ENCODE results near the gene SCAMP4.

SCAMP4 gene

DNA sequence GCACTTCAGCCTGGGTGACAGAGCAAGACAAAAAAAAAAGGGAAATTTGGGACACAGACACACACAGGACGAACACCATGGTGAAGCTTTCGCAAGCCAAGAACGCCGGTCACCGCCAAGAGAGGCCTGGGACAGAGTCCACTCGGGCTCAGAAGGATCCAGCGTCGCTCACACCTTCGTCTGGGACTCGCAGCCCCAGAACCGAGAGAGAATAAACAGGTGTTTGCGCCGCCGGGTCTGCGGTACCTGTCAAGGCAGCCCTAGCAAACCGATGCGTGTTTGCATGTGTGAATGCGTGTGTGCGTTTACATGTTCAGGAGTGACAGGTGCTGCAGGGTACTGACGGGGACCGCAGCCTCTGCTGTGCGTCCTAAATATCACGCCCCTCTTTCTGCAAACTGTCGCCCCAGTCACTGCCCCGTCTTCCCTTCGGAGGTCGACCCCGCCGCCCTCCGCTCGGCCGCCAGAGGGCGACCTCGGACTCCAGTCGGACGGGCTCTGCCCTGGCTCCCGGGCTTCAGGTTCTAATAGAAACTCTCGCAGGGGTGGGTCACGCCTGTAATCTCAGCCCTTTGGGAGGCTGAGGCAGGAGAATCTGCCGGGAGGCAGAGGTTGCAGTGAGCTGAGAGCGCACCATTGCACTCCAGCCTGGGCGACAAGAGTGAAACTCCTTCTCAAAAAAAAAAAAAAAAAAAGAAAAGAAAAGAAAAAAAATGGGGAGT lies 24.0 kb downstream of the SCAMP4 start (continued):
- TF ChIP-seq ZNF585B (tag by site-specific recombination; IDR thresholded peaks at IDR 0.05), result no peak
- TF ChIP-seq SCRT1 (tag by site-specific recombination; IDR thresholded peaks at IDR 0.05; ENCODE audit: borderline replicate concordance), result 0 out of 2 replicates have a peak, but pooled peaks have one; percentile 26
- no peak for TF ChIP-seq ZNF645 (tag by site-specific recombination; IDR thresholded peaks at IDR 0.05)
- peak; percentile 61; the same call in 1 of the 2 replicates for TF ChIP-seq ZNF561 (tag by site-specific recombination; IDR thresholded peaks at IDR 0.05; ENCODE audit: borderline replicate concordance)
- no peak for TF ChIP-seq ZNF610 (tag by site-specific recombination; IDR thresholded peaks at IDR 0.05; ENCODE audit: borderline replicate concordance)
- no peak for TF ChIP-seq ZFP37 (tag by site-specific recombination; IDR thresholded peaks at IDR 0.05)
- TF ChIP-seq ZNF629 (tag by site-specific recombination; IDR thresholded peaks at IDR 0.05), result no peak
- TF ChIP-seq, protein P1, sequence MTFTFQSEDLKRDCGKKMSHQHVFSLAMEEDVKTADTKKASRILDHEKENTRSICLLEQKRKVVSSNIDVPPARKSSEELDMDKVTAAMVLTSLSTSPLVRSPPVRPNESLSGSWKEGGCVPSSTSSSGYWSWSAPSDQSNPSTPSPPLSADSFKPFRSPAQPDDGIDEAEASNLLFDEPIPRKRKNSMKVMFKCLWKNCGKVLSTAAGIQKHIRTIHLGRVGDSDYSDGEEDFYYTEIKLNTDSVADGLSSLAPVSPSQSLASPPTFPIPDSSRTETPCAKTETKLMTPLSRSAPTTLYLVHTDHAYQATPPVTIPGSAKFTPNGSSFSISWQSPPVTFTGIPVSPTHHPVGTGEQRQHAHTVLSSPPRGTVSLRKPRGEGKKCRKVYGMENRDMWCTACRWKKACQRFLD (tag by site-specific recombination; IDR thresholded peaks at IDR 0.05), result no peak
- TF ChIP-seq ZNF76 (tag by site-specific recombination; IDR thresholded peaks at IDR 0.05; ENCODE audit: borderline replicate concordance, low read depth), result no peak
- TF ChIP-seq ZNF768 (tag by site-specific recombination; IDR thresholded peaks at IDR 0.05), result no peak
- no peak for TF ChIP-seq ZNF423 (tag by site-specific recombination; IDR thresholded peaks at IDR 0.05)
- no peak for TF ChIP-seq ELK4 (IDR thresholded peaks at IDR 0.05; ENCODE audit: borderline replicate concordance, low read depth, low read length)
- TF ChIP-seq ZNF707 (tag by site-specific recombination; IDR thresholded peaks at IDR 0.05), result no peak
- TF ChIP-seq PRDM1 (tag by site-specific recombination; IDR thresholded peaks at IDR 0.05), result no peak
- no peak; the same call in 1 of the 2 replicates for TF ChIP-seq ZNF335 (tag by site-specific recombination; conservative IDR thresholded peaks at IDR 0.05)
- no peak for TF ChIP-seq ZNF544 (tag by site-specific recombination; IDR thresholded peaks at IDR 0.05)
- TF ChIP-seq ZNF146 (tag by site-specific recombination; IDR thresholded peaks at IDR 0.05), result no peak
- peak; percentile 71; the same call in 1 of the 2 replicates for TF ChIP-seq SCRT2 (tag by site-specific recombination; IDR thresholded peaks at IDR 0.05)
- TF ChIP-seq ZFP69B (tag by site-specific recombination; IDR thresholded peaks at IDR 0.05), result no peak
- TF ChIP-seq, protein P2, sequence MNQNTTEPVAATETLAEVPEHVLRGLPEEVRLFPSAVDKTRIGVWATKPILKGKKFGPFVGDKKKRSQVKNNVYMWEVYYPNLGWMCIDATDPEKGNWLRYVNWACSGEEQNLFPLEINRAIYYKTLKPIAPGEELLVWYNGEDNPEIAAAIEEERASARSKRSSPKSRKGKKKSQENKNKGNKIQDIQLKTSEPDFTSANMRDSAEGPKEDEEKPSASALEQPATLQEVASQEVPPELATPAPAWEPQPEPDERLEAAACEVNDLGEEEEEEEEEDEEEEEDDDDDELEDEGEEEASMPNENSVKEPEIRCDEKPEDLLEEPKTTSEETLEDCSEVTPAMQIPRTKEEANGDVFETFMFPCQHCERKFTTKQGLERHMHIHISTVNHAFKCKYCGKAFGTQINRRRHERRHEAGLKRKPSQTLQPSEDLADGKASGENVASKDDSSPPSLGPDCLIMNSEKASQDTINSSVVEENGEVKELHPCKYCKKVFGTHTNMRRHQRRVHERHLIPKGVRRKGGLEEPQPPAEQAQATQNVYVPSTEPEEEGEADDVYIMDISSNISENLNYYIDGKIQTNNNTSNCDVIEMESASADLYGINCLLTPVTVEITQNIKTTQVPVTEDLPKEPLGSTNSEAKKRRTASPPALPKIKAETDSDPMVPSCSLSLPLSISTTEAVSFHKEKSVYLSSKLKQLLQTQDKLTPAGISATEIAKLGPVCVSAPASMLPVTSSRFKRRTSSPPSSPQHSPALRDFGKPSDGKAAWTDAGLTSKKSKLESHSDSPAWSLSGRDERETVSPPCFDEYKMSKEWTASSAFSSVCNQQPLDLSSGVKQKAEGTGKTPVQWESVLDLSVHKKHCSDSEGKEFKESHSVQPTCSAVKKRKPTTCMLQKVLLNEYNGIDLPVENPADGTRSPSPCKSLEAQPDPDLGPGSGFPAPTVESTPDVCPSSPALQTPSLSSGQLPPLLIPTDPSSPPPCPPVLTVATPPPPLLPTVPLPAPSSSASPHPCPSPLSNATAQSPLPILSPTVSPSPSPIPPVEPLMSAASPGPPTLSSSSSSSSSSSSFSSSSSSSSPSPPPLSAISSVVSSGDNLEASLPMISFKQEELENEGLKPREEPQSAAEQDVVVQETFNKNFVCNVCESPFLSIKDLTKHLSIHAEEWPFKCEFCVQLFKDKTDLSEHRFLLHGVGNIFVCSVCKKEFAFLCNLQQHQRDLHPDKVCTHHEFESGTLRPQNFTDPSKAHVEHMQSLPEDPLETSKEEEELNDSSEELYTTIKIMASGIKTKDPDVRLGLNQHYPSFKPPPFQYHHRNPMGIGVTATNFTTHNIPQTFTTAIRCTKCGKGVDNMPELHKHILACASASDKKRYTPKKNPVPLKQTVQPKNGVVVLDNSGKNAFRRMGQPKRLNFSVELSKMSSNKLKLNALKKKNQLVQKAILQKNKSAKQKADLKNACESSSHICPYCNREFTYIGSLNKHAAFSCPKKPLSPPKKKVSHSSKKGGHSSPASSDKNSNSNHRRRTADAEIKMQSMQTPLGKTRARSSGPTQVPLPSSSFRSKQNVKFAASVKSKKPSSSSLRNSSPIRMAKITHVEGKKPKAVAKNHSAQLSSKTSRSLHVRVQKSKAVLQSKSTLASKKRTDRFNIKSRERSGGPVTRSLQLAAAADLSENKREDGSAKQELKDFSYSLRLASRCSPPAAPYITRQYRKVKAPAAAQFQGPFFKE (tag by site-specific recombination; IDR thresholded peaks at IDR 0.05; ENCODE audit: borderline replicate concordance), result no peak
- no peak for TF ChIP-seq ZNF121 (tag by site-specific recombination; IDR thresholded peaks at IDR 0.05)
- no peak for TF ChIP-seq ZNF837 (tag by site-specific recombination; IDR thresholded peaks at IDR 0.05)
- no peak for TF ChIP-seq ZNF692 (tag by site-specific recombination; IDR thresholded peaks at IDR 0.05)
- TF ChIP-seq ZNF830 (tag by site-specific recombination; IDR thresholded peaks at IDR 0.05; ENCODE audit: low read depth), result no peak
- no peak for TF ChIP-seq ZBTB1 (tag by site-specific recombination; IDR thresholded peaks at IDR 0.05)
- TF ChIP-seq HOXA7 (CRISPR knock-in tag; IDR thresholded peaks at IDR 0.05; ENCODE audit: borderline replicate concordance), result no peak
- no peak for TF ChIP-seq ZNF202 (tag by site-specific recombination; IDR thresholded peaks at IDR 0.05; ENCODE audit: borderline replicate concordance)
- no peak for TF ChIP-seq KLF7 (tag by site-specific recombination; IDR thresholded peaks at IDR 0.05; ENCODE audit: borderline replicate concordance)
- no peak for TF ChIP-seq KLF9 (tag by site-specific recombination; IDR thresholded peaks at IDR 0.05; ENCODE audit: low read depth)
- no peak for TF ChIP-seq ZNF133 (tag by site-specific recombination; IDR thresholded peaks at IDR 0.05)
- peak; percentile 27; the same call in 1 of the 2 replicates for TF ChIP-seq KLF1 (tag by site-specific recombination; IDR thresholded peaks at IDR 0.05)

Data from HEK293 (cell line).